GM12872 (cell line): ENCODE measurements around the gene PPP6R3.

Source experiments
- TF ChIP-seq, protein P1 (sequence below): IDR thresholded peaks from 3 replicates; pipeline ENCODE4 v1.5.1; 2011; ENCODE audit warnings: low read depth, mild to moderate bottlenecking, low read length, moderate library complexity; ENCODE audit not compliant: insufficient read depth

The PPP6R3 gene

GRCh38 chr11:68468217-68468828, 7.8 kb downstream of the PPP6R3 start:
- TF ChIP-seq, protein P1, sequence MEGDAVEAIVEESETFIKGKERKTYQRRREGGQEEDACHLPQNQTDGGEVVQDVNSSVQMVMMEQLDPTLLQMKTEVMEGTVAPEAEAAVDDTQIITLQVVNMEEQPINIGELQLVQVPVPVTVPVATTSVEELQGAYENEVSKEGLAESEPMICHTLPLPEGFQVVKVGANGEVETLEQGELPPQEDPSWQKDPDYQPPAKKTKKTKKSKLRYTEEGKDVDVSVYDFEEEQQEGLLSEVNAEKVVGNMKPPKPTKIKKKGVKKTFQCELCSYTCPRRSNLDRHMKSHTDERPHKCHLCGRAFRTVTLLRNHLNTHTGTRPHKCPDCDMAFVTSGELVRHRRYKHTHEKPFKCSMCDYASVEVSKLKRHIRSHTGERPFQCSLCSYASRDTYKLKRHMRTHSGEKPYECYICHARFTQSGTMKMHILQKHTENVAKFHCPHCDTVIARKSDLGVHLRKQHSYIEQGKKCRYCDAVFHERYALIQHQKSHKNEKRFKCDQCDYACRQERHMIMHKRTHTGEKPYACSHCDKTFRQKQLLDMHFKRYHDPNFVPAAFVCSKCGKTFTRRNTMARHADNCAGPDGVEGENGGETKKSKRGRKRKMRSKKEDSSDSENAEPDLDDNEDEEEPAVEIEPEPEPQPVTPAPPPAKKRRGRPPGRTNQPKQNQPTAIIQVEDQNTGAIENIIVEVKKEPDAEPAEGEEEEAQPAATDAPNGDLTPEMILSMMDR: no peak

GRCh38 chr11:68469122-68469521, 8.6 kb downstream of the PPP6R3 start:
- TF ChIP-seq, protein P1: no peak

GRCh38 chr11:68469642-68470041, 9.1 kb downstream of the PPP6R3 start:
- TF ChIP-seq, protein P1: no peak

GRCh38 chr11:68470304-68470811, 9.8 kb downstream of the PPP6R3 start:
- TF ChIP-seq, protein P1: no peak

DNA sequence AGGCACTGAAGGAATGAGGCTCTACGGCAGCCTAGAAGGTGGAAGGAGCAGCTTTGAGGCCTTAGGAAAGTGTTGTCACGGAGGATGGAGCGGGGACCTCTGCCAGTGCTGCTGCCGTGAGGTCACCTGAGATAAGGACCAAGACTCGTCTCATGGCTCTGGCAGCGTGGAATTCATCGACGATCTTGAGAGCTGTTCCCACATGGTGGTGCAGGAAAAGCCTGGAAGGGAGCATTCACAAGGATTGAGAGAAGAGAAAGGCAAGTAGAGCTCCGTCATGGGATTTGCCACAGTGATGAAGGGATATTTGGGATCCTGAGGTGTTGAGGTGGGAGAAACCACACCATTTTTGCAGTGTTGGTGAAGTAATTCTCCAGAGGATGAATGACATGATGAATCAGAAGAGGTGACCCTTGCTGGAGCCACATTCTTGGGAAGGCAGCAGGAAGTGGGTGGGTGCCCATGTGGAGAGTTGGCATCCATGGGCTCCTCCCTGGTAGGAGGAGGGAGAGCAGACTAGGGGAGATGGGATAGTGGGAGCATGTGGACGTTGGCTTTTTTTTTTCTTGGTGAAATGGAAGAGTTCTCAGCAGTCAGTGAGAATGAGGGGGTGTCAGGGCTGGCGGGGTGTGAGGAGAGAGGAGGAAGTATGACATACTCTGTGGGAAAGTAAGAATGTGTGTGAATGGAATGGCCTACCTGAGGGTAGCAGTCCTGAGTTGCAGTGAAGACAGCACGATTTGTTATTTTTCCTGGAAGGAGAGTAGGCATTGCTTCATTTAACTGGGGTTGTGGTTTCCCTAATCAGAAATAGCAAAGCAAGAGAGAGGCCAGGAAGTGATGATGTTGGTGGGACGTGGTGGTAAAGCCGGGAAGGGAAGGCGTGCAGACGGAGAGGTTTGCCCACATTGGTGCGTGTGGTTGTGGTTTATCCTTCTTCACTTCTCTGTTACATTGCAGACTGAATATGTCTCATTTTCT, 11.1 kb downstream of the PPP6R3 start:
- TF ChIP-seq, protein P1: no peak

DNA sequence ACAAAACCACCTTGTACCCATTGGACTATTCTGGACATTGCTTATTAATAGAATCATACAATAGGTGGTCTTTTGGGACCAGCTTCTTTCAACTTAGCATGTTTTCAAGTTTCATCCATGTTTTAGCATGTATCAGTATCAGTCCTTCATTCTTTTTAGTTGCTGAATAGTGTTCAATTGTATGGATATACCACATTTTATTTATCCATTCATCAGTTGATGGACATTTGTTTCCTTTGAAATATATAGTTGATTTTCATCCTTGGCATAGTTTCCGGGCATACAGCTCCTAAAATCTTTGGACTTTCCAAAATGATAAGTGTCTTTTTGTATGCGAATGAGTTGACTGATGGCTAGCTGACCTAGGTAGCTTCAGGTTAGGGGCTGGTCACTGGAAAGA, 12.2 kb downstream of the PPP6R3 start:
- TF ChIP-seq, protein P1: no peak

- TF ChIP-seq, protein P1: no peak
Observed at GRCh38 chr11:68473693-68474092, 13.1 kb downstream of the PPP6R3 start.
